Osteoblast (primary cell): ENCODE data around the gene ARHGAP28. TPM values are rescaled to one million over a fixed set of nuclear protein-coding genes. Genes with fewer than 3 reads are reported as not detected.

Source experiments
- DNase-seq: peaks from one replicate; pipeline ENCODE4 v3.0.0; 2011; ENCODE audit warnings: low spot score, mixed read lengths; ENCODE audit not compliant: insufficient read length; ENCODE audit errors: missing footprints
- H2AFZ ChIP-seq: 2 replicates; pipeline ENCODE4 v1.6.0; 2011; ENCODE audit warnings: mild to moderate bottlenecking, low read length
- H3K27ac ChIP-seq: 2 replicates; pipeline ENCODE4 v1.5.1; 2011; ENCODE audit warnings: mild to moderate bottlenecking, low read depth, low read length, moderate library complexity
- H3K27me3 ChIP-seq: 2 replicates; pipeline ENCODE4 v1.6.0; 2012; ENCODE audit warnings: mild to moderate bottlenecking, control low read depth, inconsistent platforms, low read length, moderate library complexity; ENCODE audit not compliant: insufficient read depth
- H3K36me3 ChIP-seq: 2 replicates; pipeline ENCODE4 v1.5.1; 2011; ENCODE audit warnings: mild to moderate bottlenecking, low read length, control low read depth, moderate library complexity; ENCODE audit not compliant: insufficient read depth
- H3K4me1 ChIP-seq: 2 replicates; pipeline ENCODE4 v1.5.1; 2011; ENCODE audit warnings: mild to moderate bottlenecking, low read length, control low read depth, moderate library complexity; ENCODE audit not compliant: insufficient read depth
- H3K4me2 ChIP-seq: 2 replicates; pipeline ENCODE4 v1.6.0; 2011; ENCODE audit warnings: mild to moderate bottlenecking, low read length; ENCODE audit not compliant: insufficient read depth
- H3K4me3 ChIP-seq: fragments of 200-600 bp; sonication (generic); 3 replicates; pipeline ENCODE4 v1.5.1; 2012; ENCODE audit warnings: mild to moderate bottlenecking, low read length, inconsistent platforms; ENCODE audit not compliant: insufficient read depth
- H3K79me2 ChIP-seq: 2 replicates; pipeline ENCODE4 v1.6.0; 2012; ENCODE audit warnings: mild to moderate bottlenecking, low read length, control low read depth, inconsistent platforms; ENCODE audit not compliant: insufficient read depth
- H3K9me3 ChIP-seq: 2 replicates; pipeline ENCODE4 v1.5.1; 2011; ENCODE audit warnings: low read depth, low read length, control low read depth
- H4K20me1 ChIP-seq: 2 replicates; pipeline ENCODE4 v1.6.0; 2012; ENCODE audit warnings: mild to moderate bottlenecking, low read length, control low read depth; ENCODE audit not compliant: insufficient read depth
- CTCF ChIP-seq: IDR thresholded peaks from 2 replicates; pipeline ENCODE4 v1.5.1; 2011; ENCODE audit warnings: mild to moderate bottlenecking, low read depth, low read length, moderate library complexity; ENCODE audit errors: extremely low read depth
- total RNA-seq: library from RNA; depleted of rRNA; stranded (reverse); fragments of >200 nt; gene quantifications from 2 replicates; pipeline ENCODE4 v1.2.3, GENCODE V29; 2012

The ARHGAP28 gene
- total RNA-seq, 1 donor = 23.9 TPM

DNA sequence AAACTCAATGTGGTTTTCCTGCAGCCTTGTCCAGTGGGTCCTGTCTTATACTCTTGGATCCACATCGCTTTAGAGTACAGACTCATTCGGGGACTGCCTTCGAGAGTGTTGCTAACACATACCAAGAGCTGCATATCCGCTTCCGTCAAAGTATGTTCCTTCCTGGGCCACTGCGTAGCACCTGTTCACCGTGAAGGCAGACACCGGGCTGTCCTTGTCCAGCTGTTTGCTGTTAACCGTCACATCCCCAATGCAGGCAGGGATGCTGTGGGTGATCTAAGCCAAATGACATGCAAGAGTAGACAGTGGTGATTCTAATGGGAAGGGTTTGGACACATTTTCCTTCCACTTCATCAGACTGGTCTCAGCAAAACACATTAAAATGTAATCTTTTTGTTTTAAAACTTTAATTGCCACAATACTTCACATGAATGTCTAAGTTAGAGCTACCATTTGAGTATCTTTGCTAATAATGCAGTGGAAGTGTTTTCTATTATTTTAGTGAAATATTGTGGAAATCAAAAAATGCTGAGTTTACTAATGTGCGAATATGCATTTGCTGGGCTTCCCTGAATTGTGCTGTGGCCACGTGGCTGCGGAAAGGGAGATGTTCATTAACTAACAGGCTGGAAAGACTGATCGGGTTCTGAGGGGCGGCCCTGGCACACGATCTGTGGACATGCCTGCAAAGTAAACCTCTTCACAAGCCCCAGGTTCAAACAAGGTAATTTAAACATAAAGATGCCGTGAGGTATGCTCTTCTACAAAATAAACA lies 219.0 kb downstream of the ARHGAP28 start:
- Histone ChIP-seq H3K9me3 (no peaks in the 10 kb centered on the region), H3K36me3 (peaks cover 3% of the 10 kb centered on the region)

DNA sequence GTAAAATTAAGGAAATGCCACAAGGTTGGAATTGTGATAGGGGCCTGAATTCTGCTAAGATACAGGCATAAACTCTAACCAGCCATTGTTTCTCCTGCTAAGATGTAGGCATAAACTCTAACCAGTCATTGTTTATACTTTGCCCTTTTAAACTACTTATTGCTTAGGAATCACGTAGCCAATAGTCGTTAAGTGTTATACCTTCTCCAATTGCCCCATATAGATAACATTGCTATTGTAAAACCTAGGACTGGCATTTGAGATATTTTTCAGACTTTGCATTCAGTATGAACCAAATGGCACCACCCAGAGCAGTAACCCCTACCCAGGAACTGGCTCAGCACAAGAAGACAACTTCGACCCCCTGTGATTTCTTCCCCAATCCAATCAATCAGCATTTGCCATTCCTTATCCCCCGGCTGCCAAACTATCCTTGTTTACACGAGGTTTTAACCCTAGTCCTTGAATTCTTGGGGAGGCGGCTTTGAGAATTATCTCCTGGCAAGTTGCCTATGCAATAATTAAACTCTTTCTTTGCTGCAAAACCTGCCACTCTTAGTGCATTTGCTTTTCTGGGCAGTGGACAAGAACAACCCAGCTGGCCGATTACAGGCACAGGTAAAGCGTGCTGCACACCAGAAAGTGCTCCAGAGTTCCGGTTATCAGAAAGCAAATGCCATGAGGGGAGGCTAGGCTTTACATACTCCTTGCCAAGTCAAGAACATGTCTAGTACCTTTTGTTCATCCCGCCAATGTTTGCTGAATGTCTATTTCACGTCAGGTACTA lies 220.5 kb downstream of the ARHGAP28 start:
- no peak overlapping the region for H2AFZ ChIP-seq
- no peaks in the 10 kb centered on the region for H3K4me1 ChIP-seq
- no peaks in the 10 kb centered on the region for H3K9me3 ChIP-seq
- no peak for DNase-seq
- no peaks in the 10 kb centered on the region for H3K79me2 ChIP-seq
- H3K36me3 ChIP-seq = peaks cover 3% of the 10 kb centered on the region
- H3K27ac ChIP-seq = no peak overlapping the region
- no peak overlapping the region for H3K4me2 ChIP-seq
- H3K27me3 ChIP-seq = no peaks in the 10 kb centered on the region
- H4K20me1 ChIP-seq = no peaks in the 10 kb centered on the region
- no peak for TF ChIP-seq CTCF
- no peak overlapping the region for H3K4me3 ChIP-seq

More for the DNA sequence above, 219.0 kb downstream of the ARHGAP28 start:
- no peaks in the 10 kb centered on the region for H3K27me3 ChIP-seq
- H3K27ac ChIP-seq = no peak overlapping the region
- peak; percentile 68 for DNase-seq
- no peak overlapping the region for H2AFZ ChIP-seq
- H3K4me2 ChIP-seq = no peak overlapping the region
- H3K4me1 ChIP-seq = no peaks in the 10 kb centered on the region
- H3K79me2 ChIP-seq = no peaks in the 10 kb centered on the region
- no peak for TF ChIP-seq CTCF
- H3K4me3 ChIP-seq = no peak overlapping the region
- no peaks in the 10 kb centered on the region for H4K20me1 ChIP-seq

DNA sequence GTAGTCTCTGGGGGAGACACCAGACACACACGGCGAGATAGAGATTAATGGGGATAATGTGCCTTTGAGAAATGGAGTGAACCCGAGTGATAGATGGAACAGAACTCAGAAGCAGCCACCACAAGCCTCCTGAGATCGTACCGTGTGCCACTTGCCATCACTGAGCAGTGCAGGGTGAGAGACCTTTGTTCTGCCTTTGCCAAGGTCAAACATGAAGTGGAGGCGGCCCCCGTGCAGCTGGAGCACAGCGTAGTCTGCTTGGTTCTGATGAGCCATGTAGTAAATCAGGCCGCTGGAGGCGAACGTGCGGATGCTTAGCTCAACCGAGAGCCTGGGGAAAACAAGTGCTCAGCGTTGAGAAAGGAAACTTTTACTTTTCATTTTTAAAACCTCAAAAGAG lies 221.1 kb downstream of the ARHGAP28 start:
- no peak for TF ChIP-seq CTCF
- DNase-seq = no peak
- Histone ChIP-seq H3K27ac (no peak overlapping the region), H3K79me2 (no peaks in the 10 kb centered on the region), H3K27me3 (no peaks in the 10 kb centered on the region), H3K4me2 (no peak overlapping the region), H3K4me3 (no peak overlapping the region), H3K4me1 (no peaks in the 10 kb centered on the region), H2AFZ (no peak overlapping the region), H3K36me3 (peaks cover 3% of the 10 kb centered on the region), H4K20me1 (no peaks in the 10 kb centered on the region), H3K9me3 (no peaks in the 10 kb centered on the region)

GRCh38 chr18:6951336-6952090 lies 222.0 kb downstream of the ARHGAP28 start:
- no peak for TF ChIP-seq CTCF
- Histone ChIP-seq H3K4me1 (no peaks in the 10 kb centered on the region), H3K4me2 (no peak overlapping the region), H3K36me3 (peaks cover 3% of the 10 kb centered on the region), H3K27me3 (no peaks in the 10 kb centered on the region), H3K79me2 (no peaks in the 10 kb centered on the region), H4K20me1 (no peaks in the 10 kb centered on the region), H3K4me3 (no peak overlapping the region), H2AFZ (no peak overlapping the region), H3K9me3 (no peaks in the 10 kb centered on the region), H3K27ac (no peak overlapping the region)
- no peak for DNase-seq
